Endothelial cell of coronary artery (primary cell): ENCODE measurements around the gene POLR2B. TPM values are rescaled to one million over a fixed set of nuclear protein-coding genes. Genes with fewer than 3 reads are reported as not detected.

Experiments used
- total RNA-seq: library from RNA; depleted of rRNA; stranded (reverse); fragments of >200 nt; gene quantifications from 2 replicates; pipeline ENCODE4 v1.2.3, GENCODE V29; 2014

Gene POLR2B
- 137 TPM in 2 replicates for total RNA-seq

DNA sequence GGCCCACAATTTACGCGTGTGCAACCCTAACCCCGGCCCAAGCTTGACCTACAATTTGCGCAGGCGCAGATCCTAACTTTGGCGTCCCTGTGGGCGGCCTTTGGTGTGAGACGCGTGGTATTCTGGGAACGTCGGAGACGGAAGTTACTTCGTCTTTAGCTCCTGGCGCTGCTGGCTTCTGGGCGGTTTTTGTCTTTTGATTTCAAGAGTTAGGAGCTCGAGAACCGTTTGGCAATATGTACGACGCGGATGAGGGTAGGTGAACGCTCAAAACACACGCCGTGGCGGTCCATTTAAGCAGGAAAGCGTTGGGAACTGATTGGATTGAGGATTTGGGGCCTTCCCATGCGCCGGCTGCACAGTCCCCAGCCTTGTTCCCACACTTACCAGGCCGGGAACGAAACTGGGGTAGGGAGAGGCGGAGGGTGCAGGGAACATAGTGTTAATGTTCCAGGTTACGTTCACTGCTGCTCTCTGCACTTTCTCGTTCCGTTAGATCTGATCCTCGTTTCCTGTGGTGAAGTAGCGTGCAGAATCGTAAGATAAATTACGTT, at the start of gene POLR2B:
TSS of gene POLR2B (plus strand) at position 147 of the 554 bp plus-strand sequence. CDS start at position 237, 90 bp downstream.

DNA sequence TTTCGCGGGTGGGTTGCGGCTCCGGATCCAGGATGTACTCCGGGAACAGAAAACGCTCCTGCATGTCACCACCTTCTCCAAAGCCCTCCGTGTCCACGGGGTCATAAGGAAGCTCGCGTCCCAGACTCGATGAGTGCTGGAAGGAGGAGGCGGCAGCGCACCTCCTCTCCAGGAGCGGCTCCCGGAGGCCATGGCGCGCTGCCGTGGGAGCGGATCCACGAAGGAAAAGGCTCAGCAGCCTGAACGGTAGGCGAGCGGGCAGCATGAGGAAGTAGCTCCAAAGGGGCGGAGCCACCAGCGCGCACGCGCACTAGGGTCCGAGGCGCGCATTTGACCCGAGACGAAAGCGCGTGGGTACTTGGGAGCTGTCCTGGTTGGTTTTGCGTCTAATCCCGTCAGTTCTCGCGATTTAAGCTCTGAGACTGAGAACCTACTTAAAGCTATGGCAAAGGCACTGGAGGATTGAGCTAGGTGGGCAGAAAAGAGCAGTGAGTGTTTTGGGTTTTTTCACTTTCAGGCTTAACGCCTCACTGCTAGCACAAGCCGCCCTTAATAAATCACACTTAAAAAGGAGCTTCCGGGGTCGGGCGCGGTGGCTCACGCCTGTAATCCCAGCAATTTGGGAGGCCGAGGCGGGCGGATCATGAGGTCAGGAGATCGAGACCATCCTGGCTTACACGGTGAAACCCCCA, 1.2 kb upstream of the POLR2B start, which contains the start of gene NOA1:
TSS of gene NOA1 (minus strand) at position 286 of the 692 bp plus-strand sequence. CDS start at position 265, 21 bp downstream.

Other genes with a start within 250 kb of the POLR2B start
- gene SPINK2, start 157.2 kb upstream of the POLR2B start, total RNA-seq: not detected in 2 replicates
- 30.3 and 32.5 TPM in 2 replicates for gene REST, start 71.0 kb upstream of the POLR2B start, total RNA-seq
- gene NOA1, start 1.3 kb upstream of the POLR2B start, total RNA-seq: 15.2 and 18.7 TPM in 2 replicates
- gene IGFBP7, start 131.5 kb downstream of the POLR2B start, total RNA-seq: 483 and 1,000 TPM in 2 replicates